NCI-H446 treated with DMSO at 0.1 percent for 48 hours (cell line): Measurements from ENCODE around the gene CHSY1.

Experiments used
- DNase-seq: peaks from one replicate; lab custom pipeline; 2025; lab: John Stamatoyannopoulos, UW

The CHSY1 gene

DNA sequence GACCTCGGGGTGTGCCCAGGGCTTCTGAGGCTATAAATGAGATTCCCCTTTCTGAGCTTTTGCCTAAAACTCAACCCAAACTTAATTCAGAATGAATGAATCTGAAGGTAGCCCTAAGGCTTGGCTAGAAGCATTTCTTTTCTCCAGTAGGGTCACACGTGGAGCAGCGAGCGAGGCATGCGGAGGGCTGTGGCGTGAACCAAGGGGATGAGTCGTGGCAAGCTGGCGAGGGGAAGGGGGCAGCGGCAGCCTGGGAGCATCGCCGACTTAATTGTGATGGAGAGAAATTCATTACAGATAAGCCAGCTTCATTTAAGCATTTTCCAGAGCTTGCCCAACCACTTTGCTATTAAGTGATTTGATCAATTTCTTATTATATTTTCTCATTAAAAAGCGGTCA lies 79.9 kb downstream of the CHSY1 start:
- no peak for DNase-seq

DNA sequence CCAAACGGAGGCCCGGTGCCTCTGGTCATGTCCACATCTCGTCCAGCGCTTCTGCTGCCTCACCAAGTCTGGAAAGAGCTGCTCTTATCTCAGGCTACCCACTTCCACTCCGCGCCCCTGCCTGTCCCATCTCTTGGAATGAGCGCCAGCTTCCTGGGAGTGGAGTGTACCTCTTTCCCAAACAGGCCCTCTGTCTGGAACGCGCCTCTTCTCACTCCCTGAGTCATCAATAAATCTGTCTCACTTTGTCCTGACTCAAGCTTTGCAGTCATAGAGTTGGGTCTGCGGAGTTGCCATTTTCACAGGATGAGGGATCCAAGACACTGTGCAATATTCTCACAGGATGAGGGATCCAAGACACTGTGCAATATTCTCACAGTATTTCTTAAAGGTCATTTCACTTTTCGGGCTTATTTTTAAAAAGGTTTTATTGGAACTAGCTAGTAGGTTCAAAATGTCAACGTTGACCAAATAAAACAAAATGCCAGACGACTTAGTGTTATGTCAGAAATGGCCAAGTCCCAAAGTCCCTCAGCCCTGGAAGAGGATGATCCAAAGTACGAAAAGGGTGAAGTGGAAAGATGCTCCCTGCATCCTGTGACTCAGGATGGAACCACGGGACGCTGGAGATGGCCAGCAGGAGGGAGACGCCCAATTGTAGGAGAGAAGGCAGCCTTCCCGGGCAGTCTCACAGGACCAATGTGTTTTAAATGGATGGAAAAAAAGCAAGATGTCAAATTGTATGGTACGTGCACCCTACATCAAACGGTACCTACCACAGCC lies 81.1 kb downstream of the CHSY1 start:
- no peak for DNase-seq

- DNase-seq = no peak
Observed at GRCh38 chr15:101169495-101170071, 82.3 kb downstream of the CHSY1 start.

- DNase-seq = no peak
Observed at GRCh38 chr15:101168898-101169494, 82.9 kb downstream of the CHSY1 start.

DNA sequence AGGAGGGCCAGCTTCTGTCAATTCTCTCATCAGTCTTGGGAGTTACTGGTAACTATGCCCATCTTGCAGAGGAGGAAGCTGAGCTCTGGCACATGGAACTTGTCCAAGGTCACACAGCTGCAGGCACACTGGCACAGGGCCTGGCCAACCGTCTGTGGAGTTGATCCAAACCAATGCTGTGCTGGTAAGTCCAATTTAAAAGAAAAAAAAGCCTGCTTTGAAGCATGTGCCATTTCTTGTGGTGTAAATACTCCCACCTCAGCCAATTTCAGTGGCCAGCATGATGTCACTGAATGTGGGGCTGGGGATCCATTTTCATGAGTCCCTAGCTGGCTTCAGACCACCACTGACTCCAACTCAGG lies 83.4 kb downstream of the CHSY1 start:
- no peak for DNase-seq

GRCh38 chr15:101167753-101168462 lies 83.9 kb downstream of the CHSY1 start:
- DNase-seq = no peak

- DNase-seq = no peak
Observed at GRCh38 chr15:101167411-101167752, 84.5 kb downstream of the CHSY1 start.

DNA sequence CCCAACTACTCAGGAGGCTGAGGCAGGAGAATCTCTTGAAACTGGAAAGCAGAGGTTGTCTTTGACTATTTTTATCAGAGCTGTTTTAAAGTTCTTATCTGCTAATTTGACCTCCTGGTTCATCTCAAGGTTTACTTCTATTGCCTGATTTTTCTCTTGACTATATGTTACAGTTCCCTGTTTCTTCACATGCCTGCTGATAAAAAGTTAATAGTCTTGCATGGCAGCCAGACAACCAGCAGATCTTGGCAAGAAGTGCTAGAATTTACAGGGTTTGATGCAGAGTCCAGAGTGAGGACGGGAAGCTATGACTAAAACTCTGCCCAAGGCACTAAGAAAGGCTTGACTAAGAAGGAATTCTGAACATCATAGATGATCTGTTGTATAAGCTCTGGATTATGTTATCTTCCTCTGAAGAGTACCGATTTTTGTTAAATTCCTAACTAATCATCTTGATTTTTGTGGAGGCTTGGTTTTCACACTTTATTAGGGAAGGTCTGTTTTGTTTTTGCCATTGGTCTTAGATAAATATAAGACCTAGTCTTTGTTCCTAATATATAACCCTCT lies 85.9 kb downstream of the CHSY1 start:
- DNase-seq = no peak

DNA sequence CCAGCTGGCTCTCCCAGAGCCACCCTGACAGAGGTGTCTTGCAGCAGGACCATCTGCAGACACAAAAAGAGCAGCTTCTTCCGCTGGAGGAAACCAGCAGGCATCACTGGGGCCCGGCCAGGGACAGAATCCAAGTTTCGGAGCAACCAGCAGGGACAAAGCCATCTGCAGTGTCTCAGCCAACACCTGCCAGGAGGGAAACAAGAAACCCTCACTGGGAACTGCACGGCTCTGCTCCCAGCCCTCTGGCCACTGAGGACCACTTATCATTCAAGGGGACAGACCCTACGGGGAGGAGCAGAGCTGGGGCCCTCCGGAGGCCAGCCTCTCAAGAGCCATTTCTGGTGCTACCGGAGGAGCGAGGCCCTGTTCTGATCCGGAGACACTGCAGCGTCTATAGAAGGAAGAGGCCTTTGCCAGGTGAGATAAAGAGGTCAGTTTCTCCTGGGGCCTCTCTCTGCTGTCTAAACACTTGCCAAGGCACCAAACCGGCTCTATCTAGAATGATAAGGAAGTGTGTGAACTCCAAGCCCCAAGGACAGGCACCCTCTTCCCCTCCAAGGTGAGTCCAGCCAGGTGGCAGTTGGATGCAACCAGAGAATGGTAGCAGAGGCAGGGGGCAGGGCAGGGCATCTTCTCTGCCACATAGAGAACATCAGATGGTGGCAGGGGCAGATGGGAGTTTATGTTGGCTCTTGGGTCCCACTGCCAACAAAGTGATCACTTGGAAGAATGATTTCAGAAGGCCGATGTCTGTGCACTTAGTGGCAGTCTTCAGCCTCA lies 89.0 kb downstream of the CHSY1 start:
- DNase-seq = peak; percentile 71

GRCh38 chr15:101161656-101162055 lies 90.2 kb downstream of the CHSY1 start:
- DNase-seq = no peak

DNA sequence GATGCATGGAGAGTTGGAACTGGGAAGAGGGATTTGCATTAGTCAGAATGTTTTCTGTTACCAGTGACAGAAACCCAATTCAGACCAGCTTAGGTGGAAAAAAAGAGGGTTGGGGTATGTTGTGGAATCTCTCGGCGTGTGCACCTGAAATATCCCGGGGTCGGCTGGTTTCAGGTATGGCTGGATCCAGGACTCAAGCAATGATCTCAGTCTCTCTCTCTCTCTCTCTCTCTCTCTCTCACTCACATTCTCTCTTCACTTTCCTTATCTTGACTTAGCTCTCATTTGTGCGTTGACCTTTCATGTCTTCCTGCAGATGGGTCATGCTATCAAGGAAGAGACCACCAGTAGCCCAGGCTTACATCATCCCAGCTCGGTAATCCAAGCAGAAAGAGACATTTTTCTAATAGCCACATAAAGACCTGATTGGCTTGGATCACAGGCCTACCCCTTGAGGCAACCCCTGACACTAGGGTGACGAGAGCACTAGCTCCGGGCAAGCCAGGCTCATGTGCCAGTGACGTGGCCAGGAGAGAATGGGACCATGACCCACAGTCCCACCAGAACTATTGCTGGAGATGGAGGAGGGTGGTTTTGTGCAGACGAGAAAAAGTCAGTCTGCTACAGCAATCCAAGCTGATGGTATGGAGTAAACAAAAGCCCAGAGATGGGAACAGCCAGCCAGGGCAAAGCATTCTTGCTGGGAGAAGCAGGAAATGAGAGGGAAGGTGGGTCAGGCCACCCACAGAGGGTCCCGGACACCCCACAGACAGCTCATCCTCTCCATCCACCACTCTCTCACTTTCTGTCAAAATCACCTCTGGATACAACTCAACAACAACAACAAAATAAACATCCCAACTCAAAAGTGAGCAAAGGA lies 91.7 kb downstream of the CHSY1 start:
- no peak for DNase-seq

- DNase-seq = no peak
Observed at GRCh38 chr15:101159096-101159935, 92.5 kb downstream of the CHSY1 start.

- DNase-seq = no peak
Observed at GRCh38 chr15:101158166-101159095, 93.4 kb downstream of the CHSY1 start.

GRCh38 chr15:101157721-101158120 lies 94.1 kb downstream of the CHSY1 start:
- DNase-seq = no peak

- DNase-seq = no peak
Observed at GRCh38 chr15:101156509-101157159, 95.2 kb downstream of the CHSY1 start.

DNA sequence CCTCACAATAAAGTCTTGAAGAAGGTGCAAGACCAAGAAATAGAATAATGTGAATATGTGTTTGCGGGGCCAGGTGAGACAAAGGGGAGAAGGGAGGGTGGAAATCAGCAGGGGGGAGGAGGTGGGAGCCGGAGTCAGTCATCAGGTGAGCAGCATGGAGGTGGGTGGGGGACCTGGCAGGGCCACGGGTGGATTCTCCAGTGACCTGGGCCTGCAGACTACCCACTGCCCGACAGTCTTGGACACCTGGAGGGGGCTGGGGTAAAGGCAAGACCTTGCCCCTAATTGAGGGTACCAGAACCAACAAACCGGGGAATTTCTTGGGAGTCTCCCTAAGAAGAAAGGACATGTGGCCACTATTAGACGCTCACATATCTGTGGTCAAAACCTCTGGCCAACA lies 95.8 kb downstream of the CHSY1 start:
- DNase-seq = no peak

- DNase-seq = no peak
Observed at GRCh38 chr15:101153801-101154656, 97.8 kb downstream of the CHSY1 start.
